NCI-H2196 treated with DMSO at 0.1 percent for 48 hours (cell line): ENCODE results near the gene TMEM259.

Experiments
- DNase-seq: peaks from one replicate; lab custom pipeline; 2025; ENCODE audit not compliant: unreplicated experiment; lab: John Stamatoyannopoulos, UW

Gene TMEM259

GRCh38 chr19:964116-964520, 56.8 kb downstream of the TMEM259 start:
- DNase-seq: no peak

- DNase-seq: no peak
Measured at GRCh38 chr19:963486-963951, 57.4 kb downstream of the TMEM259 start.

GRCh38 chr19:962683-963400, 58.1 kb downstream of the TMEM259 start:
- no peak for DNase-seq

GRCh38 chr19:961866-962620, 58.9 kb downstream of the TMEM259 start:
- DNase-seq: no peak

- DNase-seq: no peak
Measured at GRCh38 chr19:960601-960938, 60.4 kb downstream of the TMEM259 start.

- DNase-seq: no peak
Measured at GRCh38 chr19:960020-960419, 60.9 kb downstream of the TMEM259 start.
